DMS114 treated with DMSO at 0.1 percent for 48 hours (cell line): ENCODE measurements around the gene NAXD.
"Not testable (repeated sequence)": the region's sequence is repeated elsewhere in the genome, so short reads cannot be mapped to it uniquely, and the experiment has no call there.

Source experiments
- DNase-seq: peaks from one replicate; lab custom pipeline; 2025; ENCODE audit not compliant: unreplicated experiment; lab: John Stamatoyannopoulos, UW

The NAXD gene

GRCh38 chr13:110593430-110594130 lies 21.8 kb upstream of the NAXD start:
- DNase-seq, result peak; percentile 3

GRCh38 chr13:110597041-110597689 lies 18.2 kb upstream of the NAXD start:
- DNase-seq, result no peak

GRCh38 chr13:110600261-110600819 lies 15.0 kb upstream of the NAXD start:
- no peak for DNase-seq

- no peak for DNase-seq
Measured at GRCh38 chr13:110600980-110601379, 14.4 kb upstream of the NAXD start.

GRCh38 chr13:110605132-110605531 lies 10.2 kb upstream of the NAXD start:
- DNase-seq, result no peak

GRCh38 chr13:110606281-110606680 lies 9.1 kb upstream of the NAXD start:
- DNase-seq, result not testable (repeated sequence)

- DNase-seq, result no peak
Measured at GRCh38 chr13:110607675-110608224, 7.6 kb upstream of the NAXD start.

- no peak for DNase-seq
Measured at GRCh38 chr13:110610955-110611595, 4.3 kb upstream of the NAXD start.

GRCh38 chr13:110615005-110615321 lies 382 bp upstream of the NAXD start:
- DNase-seq, result no peak

- DNase-seq, result peak; percentile 3
Measured at GRCh38 chr13:110616103-110617101, 1.1 kb downstream of the NAXD start.

GRCh38 chr13:110617321-110618072 lies 2.2 kb downstream of the NAXD start:
- DNase-seq, result no peak

GRCh38 chr13:110618167-110618566 lies 2.8 kb downstream of the NAXD start:
- no peak for DNase-seq

- DNase-seq, result no peak
Measured at GRCh38 chr13:110618780-110619179, 3.4 kb downstream of the NAXD start.

GRCh38 chr13:110620596-110620995 lies 5.3 kb downstream of the NAXD start:
- DNase-seq, result no peak

- no peak for DNase-seq
Measured at GRCh38 chr13:110624766-110625756, 9.7 kb downstream of the NAXD start.

- DNase-seq, result no peak
Measured at GRCh38 chr13:110625771-110626321, 10.5 kb downstream of the NAXD start.

GRCh38 chr13:110626521-110626920 lies 11.2 kb downstream of the NAXD start:
- DNase-seq, result no peak

GRCh38 chr13:110627351-110627750 lies 12.0 kb downstream of the NAXD start:
- DNase-seq, result no peak
